ENCODE results near the gene DPM1. TPM values are rescaled to one million over a fixed set of nuclear protein-coding genes. Genes with fewer than 3 reads are reported as not detected.

The DPM1 gene
- total RNA-seq, 2 experiments from 2014 or later, result 55.6 to 72.1 TPM

Other genes starting within 250 kb of the DPM1 start
- 1 to 10 TPM; 4.9 to 6.2 TPM for gene PARD6B, start 227.0 kb downstream of the DPM1 start, total RNA-seq
- gene BCAS4, start 163.5 kb downstream of the DPM1 start, total RNA-seq, result 10 to 100 TPM; 11.6 to 17.0 TPM
- 10 to 100 TPM; 61.0 to 86.1 TPM for gene ADNP, start 27.1 kb downstream of the DPM1 start, total RNA-seq
- 1 to 10 TPM; 3.1 to 3.8 TPM for gene MOCS3, start 286 bp upstream of the DPM1 start, total RNA-seq
- gene KCNG1, start 64.6 kb upstream of the DPM1 start, total RNA-seq, result 1 to 10 TPM; 2.5 to 2.8 TPM